CD4-positive, alpha-beta T cell (primary cell): ENCODE measurements around the gene AHCYL2. TPM values are rescaled to one million over a fixed set of nuclear protein-coding genes. Genes with fewer than 3 reads are reported as not detected.

Experiments
- ATAC-seq: fragments of 200-7000 bp; cut with Tn5 transposase; one replicate; pipeline ENCODE4 v1.10.0; 2022; ENCODE audit warnings: mild to moderate bottlenecking; ENCODE audit not compliant: poor library complexity
- CTCF ChIA-PET: fragments of 350-600 bp; sonication (Branson Sonifier 250); formaldehyde crosslinking; loops from one replicate; lab custom pipeline; 2021; ENCODE audit warnings: antibody characterized with exemption, inconsistent platforms; lab: Charles Lee
- POLR2A ChIA-PET: fragments of 350-600 bp; sonication (Branson Sonifier 250); formaldehyde crosslinking; loops from one replicate; lab custom pipeline; 2021; ENCODE audit warnings: antibody characterized with exemption, inconsistent platforms; lab: Charles Lee
- DNase-seq, 14 experiments: peaks; one replicate each; pipeline ENCODE4 v3.0.0-alpha.2; 2013 to 2020; ENCODE audit warnings: mixed read lengths in 2 of 14
- H3K27ac ChIP-seq, 2 donors: one replicate each; pipeline versions ENCODE4 v1.5.1 to v1.7.0; 2013; ENCODE audit warnings: low read length in 2 of 2, low read depth in 1 of 2, mild to moderate bottlenecking in 1 of 2
- H3K27me3 ChIP-seq, 2 experiments: 1 replicate in 1 of 2; 2 replicates in 1 of 2; pipeline versions ENCODE4 v1.6.1 to v1.7.0; 2013; ENCODE audit warnings: low read length in 2 of 2, control low read depth in 1 of 2, mild to moderate bottlenecking in 1 of 2, moderate library complexity in 1 of 2; ENCODE audit not compliant: insufficient read depth in 2 of 2, control insufficient read depth in 1 of 2
- H3K36me3 ChIP-seq: one replicate; pipeline ENCODE4 v1.6.1; 2013; ENCODE audit warnings: low read length, control low read depth; ENCODE audit not compliant: insufficient read depth
- H3K4me1 ChIP-seq: one replicate; pipeline ENCODE4 v1.6.1; 2013; ENCODE audit warnings: low read length, control low read depth; ENCODE audit not compliant: insufficient read depth
- H3K4me3 ChIP-seq: one replicate; pipeline ENCODE4 v1.5.1; 2013; ENCODE audit warnings: mild to moderate bottlenecking, low read length, moderate library complexity
- H3K9me3 ChIP-seq, 2 experiments: 1 replicate in 1 of 2; 2 replicates in 1 of 2; pipeline versions ENCODE4 v1.6.1 to v1.7.0; 2013; ENCODE audit warnings: low read length in 2 of 2, mild to moderate bottlenecking in 2 of 2, control low read depth in 1 of 2, moderate library complexity in 1 of 2; ENCODE audit not compliant: control insufficient read depth in 1 of 2, insufficient read depth in 1 of 2
- H3K27ac Mint-ChIP-seq: one replicate; pipeline ENCODE4 v1.8.0; 2020; ENCODE audit warnings: mixed read lengths
- H3K27me3 Mint-ChIP-seq: one replicate; pipeline ENCODE4 v1.8.0; 2021; ENCODE audit warnings: mixed read lengths
- H3K36me3 Mint-ChIP-seq: one replicate; pipeline ENCODE4 v1.8.0; 2021; ENCODE audit warnings: low read depth, mixed read lengths
- H3K4me1 Mint-ChIP-seq: one replicate; pipeline ENCODE4 v1.8.0; 2021; ENCODE audit warnings: low read depth, mixed read lengths
- H3K4me3 Mint-ChIP-seq: one replicate; pipeline ENCODE4 v1.8.0; 2020; ENCODE audit warnings: mild to moderate bottlenecking, mixed read lengths
- H3K9me3 Mint-ChIP-seq: one replicate; pipeline ENCODE4 v1.8.0; 2020; ENCODE audit warnings: mixed read lengths
- CTCF ChIP-seq: fragments of 200-600 bp; IDR thresholded peaks from one replicate; pipeline ENCODE4 v1.8.0; 2022; ENCODE audit warnings: antibody characterized with exemption, mild to moderate bottlenecking
- intact Hi-C, 2 experiments: fragments of 100-400 bp; cut with DNase I in 1 of 2; cut with micrococcal nuclease in 1 of 2; formaldehyde crosslinking; loops; one replicate each; pipeline versions ENCODE4 v1.15.1 to v1.9.0; 2023 to 2025; cut with DNase I, micrococcal nuclease
- total RNA-seq, 174 experiments: library from RNA in 2 of 174; stranded (reverse) in 2 of 174; gene quantifications; one replicate each; pipeline ENCODE4 v1.2.3 and lab custom pipeline; 2021 to 2026

Gene AHCYL2
- total RNA-seq, 2 experiments from 2014 or later = 5.8 to 6.0 TPM

- Mint-ChIP-seq H3K27me3 (no peaks in the 10 kb centered on the region), H3K27ac (no peak overlapping the region), H3K9me3 (no peaks in the 10 kb centered on the region), H3K4me3 (no peak overlapping the region), H3K4me1 (peaks cover 15% of the 10 kb centered on the region), H3K36me3 (no peaks in the 10 kb centered on the region)
- Histone ChIP-seq H3K4me3 (no peak overlapping the region), H3K9me3 (no peaks in the 10 kb centered on the region), H3K27ac (no peak overlapping the region), H3K4me1 (no peaks in the 10 kb centered on the region), H3K36me3 (peaks cover 5% of the 10 kb centered on the region), H3K27me3 (no peaks in the 10 kb centered on the region)
- CTCF ChIA-PET = no interaction called here
- TF ChIP-seq CTCF = no peak
- intact Hi-C loops = no loop called here
- POLR2A ChIA-PET = no interaction called here
- no peak for DNase-seq
- ATAC-seq = no peak
These were observed 113.6 kb downstream of the AHCYL2 start for GRCh38 chr7:129338450-129338849.

GRCh38 chr7:129341212-129341611, 116.4 kb downstream of the AHCYL2 start:
- H3K27me3 ChIP-seq = no peaks in the 10 kb centered on the region
- no peak for TF ChIP-seq CTCF
- no peak overlapping the region for H3K4me3 ChIP-seq
- Mint-ChIP-seq H3K27me3 (no peaks in the 10 kb centered on the region), H3K9me3 (no peaks in the 10 kb centered on the region), H3K4me3 (no peak overlapping the region), H3K27ac (no peak overlapping the region), H3K4me1 (peaks cover 15% of the 10 kb centered on the region), H3K36me3 (no peaks in the 10 kb centered on the region)
- no peak for DNase-seq
- CTCF ChIA-PET = interaction anchor here (1.4 kb wide), 1 partner anchor 36 kb away, joined by 3 read pairs; no protein-coding TSS in a partner anchor
- POLR2A ChIA-PET = no interaction called here
- intact Hi-C loops = loop anchor here in 1 of 2 experiments (5.0 kb wide), 1 partner anchor 486 kb away; no protein-coding TSS in a partner anchor
- H3K27ac ChIP-seq = no peak overlapping the region
- no peaks in the 10 kb centered on the region for H3K9me3 ChIP-seq
- no peaks in the 10 kb centered on the region for H3K4me1 ChIP-seq
- no peaks in the 10 kb centered on the region for H3K36me3 ChIP-seq
- ATAC-seq = no peak

- no peaks in the 10 kb centered on the region for H3K27me3 Mint-ChIP-seq
- CTCF ChIA-PET = interaction anchor here (0.6 to 1.5 kb wide), 6 partner anchors 8 to 128 kb away, joined by 3 to 7 read pairs (median 4); no protein-coding TSS in a partner anchor
- Histone ChIP-seq H3K4me1 (no peaks in the 10 kb centered on the region), H3K27ac (no peak overlapping the region), H3K36me3 (no peaks in the 10 kb centered on the region), H3K4me3 (no peak overlapping the region), H3K27me3 (no peaks in the 10 kb centered on the region), H3K9me3 (no peaks in the 10 kb centered on the region)
- intact Hi-C loops = loop anchor here in 1 of 2 experiments (2.0 to 5.0 kb wide), 2 partner anchors 129 to 485 kb away; no protein-coding TSS in a partner anchor
- no peaks in the 10 kb centered on the region for H3K36me3 Mint-ChIP-seq
- no peaks in the 10 kb centered on the region for H3K9me3 Mint-ChIP-seq
- ATAC-seq (no peak), DNase-seq (no peak)
- no peak overlapping the region for H3K4me3 Mint-ChIP-seq
- no peak overlapping the region for H3K27ac Mint-ChIP-seq
- H3K4me1 Mint-ChIP-seq = peaks cover 15% of the 10 kb centered on the region
- TF ChIP-seq CTCF = no peak
- POLR2A ChIA-PET = no interaction called here
These were observed 117.3 kb downstream of the AHCYL2 start for GRCh38 chr7:129341816-129342806.
